ENCODE data around the gene GRM5.

GRM5 gene

DNA sequence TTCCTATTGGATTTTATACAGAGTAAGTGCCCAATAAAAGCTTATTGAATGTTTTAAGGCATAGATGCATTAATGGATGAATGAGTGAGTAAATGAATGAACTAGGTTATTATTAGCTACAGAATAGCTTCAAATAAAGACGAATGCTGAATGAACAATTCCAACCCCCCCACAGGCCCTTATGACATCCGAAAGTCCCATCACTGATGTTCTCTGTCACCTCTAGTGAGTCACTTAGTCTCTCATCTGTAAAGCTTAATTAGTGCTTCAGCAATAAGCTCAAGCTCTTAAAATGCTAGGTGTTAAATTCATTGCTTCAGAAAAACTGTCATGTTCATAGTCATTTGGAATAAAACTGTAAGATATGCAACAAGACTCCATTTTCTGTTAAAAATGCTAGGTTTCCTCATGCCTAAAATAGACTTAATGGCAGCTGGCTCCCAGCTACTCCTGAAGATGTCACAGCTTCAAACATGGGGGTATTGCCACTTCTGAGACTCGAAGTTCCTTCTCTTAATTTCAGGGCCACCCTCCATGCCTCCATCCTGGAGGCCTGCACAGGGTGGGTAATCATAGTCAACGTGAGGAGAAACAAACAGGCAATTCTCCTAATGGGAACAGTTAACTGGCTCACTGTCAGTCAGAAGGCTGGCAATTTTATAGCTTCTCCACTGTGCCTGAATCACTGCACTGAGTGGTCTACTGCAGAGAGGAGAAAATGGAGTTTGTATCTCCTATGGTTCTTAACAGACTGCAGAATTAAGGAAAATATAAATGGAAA lies 373.3 kb downstream of the GRM5 start:
- no peak for DNase-seq

DNA sequence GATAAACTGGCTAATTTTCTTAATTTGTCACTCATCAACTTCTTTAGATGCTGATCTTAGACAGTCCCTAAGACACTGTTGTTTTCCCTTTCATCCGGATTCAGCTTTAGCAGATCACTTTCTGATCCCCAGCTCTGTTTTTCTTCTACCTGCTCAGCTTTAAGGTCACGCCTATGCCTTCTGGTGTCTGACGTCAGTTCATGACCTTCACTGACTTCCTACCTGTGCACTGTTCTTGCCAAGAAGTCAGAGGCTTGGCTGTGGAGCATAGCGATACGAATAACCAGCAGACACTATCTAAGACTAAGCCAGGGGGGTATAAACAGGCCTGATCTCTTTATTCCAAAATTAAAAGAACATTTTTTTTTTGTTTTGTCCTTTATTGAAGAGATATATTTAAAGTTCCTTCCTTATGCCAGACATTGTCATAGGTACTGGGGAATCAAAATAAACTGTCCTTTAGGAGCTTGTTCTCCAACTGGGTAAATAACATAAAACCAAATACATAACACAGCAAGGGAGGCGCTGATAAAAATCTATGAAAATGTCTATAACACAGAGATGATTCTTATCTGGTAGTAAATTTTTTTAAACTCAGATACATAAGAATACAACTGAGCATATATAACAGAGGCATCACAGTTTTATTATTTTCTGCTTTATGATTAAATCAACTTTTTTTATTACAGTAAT lies 376.1 kb downstream of the GRM5 start:
- DNase-seq: no peak

DNA sequence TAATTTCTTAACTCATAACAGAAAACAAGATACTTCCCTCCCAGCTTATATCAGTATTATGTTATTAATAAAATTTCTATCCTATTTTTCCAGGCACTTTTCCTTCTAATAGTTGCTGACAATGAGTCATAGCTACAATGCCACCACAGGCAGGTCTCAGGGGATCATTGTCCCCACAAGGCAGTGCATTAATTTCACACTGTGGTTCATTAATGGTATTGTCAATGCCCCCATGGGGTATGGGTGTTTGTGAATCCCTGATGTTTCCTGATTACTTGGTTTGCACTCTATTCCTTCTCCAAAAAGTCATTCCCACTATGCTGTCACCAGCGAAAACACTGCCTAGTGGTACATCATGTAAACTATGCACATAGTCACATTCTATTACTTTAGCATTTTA lies 382.8 kb downstream of the GRM5 start:
- no peak for DNase-seq

DNA sequence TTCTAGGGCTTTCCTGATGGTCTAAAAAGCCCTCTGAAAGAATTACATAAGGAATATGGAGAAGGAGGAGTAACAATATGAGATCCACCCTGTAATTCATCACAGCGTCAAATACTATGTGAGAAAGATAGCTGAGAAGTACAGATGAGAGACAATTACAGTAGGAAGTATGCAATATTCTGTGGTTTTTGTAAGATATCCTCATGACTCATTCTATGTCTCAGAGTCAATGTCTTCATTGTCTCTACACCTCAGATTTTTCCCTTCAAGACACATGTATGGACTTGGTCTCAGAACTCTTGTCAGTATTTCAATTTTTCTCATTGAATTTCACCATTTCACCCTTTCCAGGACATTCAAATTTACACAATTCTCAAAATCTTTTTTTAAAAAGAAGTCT lies 385.0 kb downstream of the GRM5 start:
- DNase-seq: no peak

DNA sequence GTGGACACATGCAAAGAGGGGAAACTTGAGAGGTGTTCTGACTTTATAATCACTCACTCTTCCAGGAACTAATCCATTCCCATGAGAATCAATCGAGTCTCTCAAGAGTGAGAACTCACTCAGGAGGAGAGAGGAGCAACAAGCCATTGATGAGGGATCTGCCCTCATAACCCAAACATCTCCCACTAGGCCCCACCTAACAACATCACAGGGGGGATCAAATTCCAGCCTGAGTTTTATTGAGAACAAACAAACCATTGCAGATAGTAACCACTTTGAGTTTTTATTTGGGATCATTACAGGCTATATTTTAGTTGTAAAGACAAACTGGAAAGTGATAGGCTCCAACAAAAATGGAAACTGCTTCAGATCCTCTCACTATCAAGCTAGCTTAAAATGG lies 399.4 kb downstream of the GRM5 start:
- DNase-seq: no peak

DNA sequence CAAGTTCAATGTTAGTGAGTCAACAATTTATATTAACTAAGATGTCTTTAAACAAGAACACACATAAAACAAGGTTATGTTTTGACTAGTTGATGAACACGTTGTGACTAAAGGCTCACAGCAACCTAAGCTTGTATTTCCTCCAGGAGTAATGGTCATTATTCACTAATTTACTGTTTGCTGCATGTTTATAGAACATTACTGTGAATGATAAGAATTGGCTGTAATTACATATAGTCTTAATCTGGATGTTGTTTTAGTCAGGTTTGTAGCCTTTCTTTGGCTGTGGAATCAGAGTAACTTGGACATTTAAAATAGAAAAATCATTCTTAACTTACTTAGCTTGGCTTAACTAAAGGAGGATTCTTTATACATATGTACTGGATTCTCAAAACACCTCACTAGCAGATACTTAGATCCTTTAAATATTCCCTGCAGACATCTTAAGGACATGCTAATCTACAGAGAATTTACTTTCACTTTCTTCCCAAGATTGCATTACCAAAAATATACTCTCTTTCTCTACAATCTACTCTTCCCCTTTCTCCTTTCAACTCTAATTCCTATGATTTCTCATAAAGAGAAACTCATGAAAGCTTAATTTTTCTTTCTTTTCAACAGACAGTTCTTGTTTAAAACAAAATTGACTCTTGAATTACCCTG lies 408.6 kb downstream of the GRM5 start:
- DNase-seq: no peak

DNA sequence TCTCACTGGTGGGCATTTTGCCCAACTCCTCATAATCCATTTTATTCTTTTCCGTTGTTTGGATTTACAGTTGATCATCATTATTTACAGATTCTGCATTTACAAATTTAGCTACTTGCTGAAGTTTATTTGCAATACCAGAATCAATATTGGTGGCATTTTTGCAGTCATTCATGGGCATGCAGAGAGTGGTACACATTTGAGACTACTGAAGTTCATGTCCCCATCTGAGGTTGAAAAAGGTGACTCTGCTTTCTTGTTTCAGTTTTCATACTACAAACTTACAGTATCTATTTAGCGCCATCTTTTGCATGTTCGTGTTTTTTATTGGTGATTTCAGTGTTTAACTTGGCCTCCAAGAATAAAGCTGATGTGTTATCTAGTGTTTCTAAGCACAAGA lies 409.5 kb downstream of the GRM5 start:
- no peak for DNase-seq

DNA sequence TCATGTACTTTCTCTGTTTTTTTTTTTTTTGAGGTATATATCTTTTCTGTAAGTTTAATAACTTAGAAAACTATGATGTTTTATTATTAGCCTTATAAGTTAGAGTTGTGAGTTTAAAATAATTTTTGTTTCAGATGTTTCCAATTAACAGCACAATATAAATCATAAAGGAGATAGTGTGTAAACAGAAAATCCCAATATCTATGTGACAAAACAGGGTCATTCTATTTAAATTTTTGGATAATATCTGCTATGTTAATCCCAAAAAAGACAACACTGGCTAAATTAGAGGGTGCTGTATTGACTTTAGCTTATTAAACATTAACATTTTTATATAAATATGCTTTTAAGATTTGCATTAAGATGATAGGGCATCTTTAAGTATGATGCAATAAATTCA lies 410.1 kb downstream of the GRM5 start:
- no peak for DNase-seq

DNA sequence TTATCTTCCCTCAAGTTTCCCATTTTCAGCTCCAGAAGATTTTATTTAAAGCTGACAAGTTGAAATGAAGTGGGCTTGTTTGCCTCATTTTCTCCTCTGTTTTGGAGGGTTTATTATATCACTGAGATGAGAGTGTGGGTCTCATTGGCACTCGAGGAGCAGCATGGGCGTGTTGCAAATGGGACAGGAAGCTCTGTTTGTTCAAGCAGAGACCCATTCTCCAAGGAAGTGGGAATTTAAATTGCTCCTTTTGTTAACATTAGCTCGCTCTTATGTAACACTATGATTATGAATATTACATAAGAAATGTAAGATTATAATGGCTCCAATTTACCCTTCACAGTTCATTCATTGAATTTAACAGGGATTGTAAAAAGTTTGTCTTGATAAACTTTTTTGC lies 410.6 kb downstream of the GRM5 start:
- no peak for DNase-seq

DNA sequence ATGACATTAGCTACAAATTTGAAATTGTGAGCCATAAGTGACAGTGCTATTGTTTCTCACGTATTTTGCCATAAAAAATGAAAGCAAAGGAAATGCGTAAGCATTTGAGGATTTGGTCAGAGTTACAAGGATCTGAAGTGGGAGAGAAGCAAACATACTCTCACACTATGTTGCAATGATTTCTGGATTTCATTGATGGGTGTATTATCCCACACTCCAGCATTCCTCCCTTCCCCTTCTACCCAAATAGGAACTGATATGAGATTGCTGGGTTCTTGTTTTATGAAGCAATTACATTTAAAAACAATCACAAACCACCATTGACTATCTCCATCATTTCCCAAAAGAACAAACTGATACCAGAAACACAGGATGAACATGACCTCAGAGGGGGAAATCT lies 414.2 kb downstream of the GRM5 start:
- no peak for DNase-seq

DNA sequence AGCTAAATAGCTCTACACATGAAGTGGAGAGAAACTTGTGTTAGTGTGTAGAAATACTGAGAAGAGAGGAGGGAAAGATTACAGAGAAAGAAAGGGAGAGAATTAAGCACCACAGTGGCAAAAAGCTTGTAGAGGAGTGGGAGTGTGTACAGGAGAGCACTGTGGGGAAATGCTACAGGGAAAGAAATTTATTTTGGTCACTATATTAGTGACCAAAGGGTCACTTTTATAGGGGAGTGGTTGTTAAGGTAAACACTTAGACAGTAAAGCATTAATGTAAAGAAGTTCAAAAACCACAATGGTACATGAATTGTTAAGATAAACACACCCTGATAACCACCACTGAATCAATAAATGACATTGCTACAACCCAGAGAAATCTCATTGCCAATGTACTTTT lies 421.1 kb downstream of the GRM5 start:
- DNase-seq: no peak

DNA sequence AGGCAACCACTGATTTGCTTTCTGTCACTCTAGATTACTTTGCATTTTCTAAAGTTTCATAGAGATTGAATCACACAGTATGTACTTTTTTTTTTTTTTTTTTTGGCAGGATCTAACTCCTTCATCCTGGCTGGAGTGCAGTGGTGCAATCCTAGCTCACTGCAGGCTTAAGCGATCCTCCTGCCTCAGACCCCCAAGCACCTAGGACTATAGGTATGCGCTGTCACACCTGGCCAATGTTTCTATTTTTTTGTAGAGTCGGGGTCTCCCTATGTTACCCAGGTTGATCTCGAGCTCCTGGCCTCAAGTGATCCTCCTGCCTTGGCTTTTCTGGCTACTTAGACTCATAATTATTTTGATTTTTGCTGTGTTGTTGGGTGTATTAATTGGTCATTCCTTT lies 433.6 kb downstream of the GRM5 start:
- DNase-seq: no peak

DNA sequence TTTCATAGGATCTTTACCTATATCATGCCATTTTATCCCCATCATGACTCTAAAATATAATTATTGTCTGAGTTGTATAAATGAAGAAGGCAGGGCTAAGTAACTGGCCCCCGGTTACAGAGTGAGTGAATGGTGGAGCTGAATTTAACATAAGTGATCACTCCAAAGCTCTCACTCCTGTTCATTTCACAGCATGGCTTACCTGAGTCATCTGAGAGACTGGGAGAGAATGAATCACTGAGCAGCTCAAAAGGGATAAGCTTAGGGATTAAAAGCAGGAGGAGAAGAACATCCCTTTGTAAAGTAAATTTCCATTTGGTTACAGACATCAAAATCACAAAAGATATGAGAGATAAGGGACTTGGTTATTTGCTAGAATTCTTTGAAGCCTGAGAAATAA lies 434.3 kb downstream of the GRM5 start:
- DNase-seq: no peak

DNA sequence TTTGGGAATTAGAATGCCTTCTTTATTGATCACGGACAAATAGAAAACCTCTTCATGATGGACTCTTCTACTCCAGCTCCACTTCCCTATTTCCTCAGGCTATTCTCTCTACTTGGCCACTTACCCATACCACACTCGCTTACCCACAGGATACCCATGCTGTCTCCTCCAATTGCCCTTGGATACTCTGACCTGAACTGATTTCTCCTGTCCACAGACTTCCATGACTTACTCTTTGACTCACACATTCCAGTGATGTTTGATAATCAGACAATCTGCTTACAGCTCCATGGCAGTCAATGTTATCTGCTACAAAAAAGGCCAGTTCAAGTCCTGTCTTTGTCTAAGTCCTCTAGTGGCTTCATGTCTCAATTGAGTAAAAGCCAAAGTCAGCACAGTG lies 436.3 kb downstream of the GRM5 start:
- no peak for DNase-seq

DNA sequence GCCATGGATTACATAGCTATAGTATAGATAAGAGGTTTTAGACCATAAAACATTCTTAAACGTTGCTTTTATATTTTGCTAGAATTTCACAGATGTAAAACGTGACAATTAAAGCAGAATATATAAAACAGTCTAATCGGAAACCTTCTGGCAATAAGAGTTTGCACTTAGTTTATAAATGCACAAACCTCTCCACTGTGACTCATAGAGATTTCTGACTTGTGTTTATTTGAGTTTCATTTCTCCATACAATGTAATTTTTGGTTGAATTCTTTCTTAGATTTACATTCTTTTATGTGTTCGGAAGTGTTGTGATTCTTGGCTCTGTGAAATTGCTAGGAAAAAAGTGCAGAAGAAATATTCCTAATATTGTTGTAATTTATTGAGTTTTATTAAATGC lies 439.6 kb downstream of the GRM5 start:
- no peak for DNase-seq

DNA sequence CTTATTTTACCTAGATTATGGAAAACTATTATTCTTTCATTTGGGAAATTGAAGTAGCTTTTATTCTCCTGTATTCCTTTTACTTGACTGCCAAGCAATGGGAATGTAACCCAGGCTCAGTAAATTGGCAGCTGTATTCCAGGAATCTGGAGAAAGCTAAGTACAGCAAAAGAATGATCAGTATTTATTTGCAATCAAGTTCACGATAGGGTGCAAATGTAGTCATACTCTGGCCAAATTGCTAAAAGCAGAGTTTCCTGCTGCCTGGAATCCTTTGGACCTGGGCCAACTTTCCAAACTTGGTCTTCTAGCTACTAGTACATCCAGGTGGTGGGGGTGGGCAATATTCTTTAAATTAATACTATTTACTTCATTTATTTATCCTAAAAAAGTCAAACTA lies 442.3 kb downstream of the GRM5 start:
- no peak for DNase-seq

DNA sequence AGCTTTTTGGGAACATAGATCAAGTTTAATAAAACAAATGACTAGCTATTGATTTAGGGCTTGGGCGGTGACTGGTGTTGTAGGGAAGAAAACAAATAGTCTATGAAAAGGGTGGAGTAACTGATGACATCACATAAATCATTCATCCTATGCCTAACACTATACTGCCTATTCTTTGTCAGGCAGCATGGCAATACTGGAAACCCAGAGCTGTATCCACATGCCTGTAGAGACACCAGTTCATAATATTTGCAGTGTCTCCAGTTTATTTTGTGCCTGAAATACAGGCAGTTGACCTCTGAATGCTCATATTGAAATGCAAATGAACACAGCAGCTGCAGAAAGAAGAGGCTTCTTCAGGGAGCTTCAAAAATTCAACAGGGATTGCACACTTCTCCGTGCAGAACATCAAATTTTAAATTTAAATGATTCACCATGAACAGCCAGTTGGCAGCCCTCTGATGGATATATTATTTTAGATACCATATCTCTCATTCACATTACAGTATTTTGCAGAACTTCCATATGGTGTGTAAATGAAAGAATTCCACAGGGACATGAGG lies 445.1 kb downstream of the GRM5 start:
- DNase-seq: no peak

DNA sequence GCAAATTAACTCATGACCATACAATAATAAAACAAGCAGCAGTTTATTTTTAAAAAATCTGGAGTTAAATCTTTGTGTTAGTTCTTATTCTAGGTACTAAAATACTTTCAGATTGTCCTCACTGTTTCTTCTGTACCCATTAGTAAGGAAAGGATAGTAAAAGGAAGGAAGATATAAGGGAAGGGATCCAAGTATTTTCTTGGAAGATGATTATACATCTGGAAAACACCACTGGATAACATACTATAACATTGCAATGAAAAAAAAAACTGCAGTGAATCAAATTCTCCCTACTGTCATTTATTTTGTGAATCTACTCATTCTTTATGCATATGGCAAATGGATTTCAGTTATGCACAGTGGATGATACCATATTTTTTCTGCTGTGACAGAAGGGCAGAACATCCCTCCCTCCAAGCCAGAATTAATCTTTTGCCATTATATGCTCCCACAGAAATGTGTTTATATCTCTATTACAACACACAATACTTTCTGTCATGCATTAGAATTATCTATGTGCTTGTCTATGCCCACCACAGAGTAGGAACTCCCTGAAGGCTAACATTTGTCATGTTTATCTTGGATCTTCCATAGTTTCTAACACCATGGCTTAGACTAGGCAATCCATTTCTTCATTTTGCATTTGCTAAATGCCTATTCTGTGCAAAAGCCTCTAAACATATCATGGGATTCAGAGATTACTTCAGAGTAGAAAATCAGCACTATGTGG lies 446.0 kb downstream of the GRM5 start:
- no peak for DNase-seq

DNA sequence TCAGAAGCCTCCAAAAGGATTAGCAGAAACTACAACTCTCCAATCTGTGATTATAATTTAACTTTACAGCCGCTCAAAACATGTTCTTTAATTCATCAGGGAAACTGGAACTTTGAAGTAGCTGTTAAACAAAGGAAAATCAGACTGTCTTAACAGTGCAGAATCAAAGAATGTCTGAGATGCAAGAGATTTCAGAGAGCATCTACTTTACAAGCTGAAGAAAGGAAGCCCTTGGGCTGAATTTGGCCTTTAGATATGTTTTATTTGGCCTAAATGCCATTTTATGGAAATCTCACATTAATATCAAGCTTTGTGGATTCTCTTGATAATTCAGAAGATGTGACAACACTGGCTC lies 446.7 kb downstream of the GRM5 start:
- no peak for DNase-seq

DNA sequence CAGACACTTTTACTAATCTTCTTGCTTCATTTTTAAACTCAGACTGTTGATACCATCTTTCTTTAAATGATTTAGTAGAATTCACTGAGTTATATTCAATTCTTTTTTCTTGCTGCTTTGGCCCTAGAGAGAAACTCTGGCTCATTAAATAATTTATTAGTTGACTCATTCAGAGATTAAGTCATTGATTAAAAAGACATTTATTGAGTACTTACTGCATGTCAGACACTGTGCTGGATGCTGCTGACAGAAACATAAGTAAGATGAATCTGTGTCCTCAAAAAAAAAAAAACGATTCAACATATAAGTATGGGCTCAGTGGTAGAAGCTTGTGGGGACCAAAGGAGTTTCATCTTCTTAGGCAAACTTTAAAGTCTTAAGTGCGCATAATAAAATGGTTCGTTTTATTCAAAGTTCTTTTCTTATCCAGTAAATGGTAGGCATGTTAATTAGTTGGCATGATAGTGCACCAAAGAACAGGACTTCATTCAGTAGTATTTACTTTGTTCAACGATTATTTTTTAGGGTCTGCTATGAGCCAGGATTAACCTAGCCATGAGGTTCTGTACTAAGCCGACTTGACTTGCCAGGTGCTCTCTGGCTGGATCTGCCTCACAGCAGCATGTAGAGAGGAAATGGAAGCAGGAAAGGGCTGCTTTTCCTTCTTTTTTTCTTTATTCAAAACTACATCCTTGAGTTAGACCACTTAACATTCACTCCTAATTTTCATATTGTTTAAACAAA lies 447.3 kb downstream of the GRM5 start:
- no peak for DNase-seq

DNA sequence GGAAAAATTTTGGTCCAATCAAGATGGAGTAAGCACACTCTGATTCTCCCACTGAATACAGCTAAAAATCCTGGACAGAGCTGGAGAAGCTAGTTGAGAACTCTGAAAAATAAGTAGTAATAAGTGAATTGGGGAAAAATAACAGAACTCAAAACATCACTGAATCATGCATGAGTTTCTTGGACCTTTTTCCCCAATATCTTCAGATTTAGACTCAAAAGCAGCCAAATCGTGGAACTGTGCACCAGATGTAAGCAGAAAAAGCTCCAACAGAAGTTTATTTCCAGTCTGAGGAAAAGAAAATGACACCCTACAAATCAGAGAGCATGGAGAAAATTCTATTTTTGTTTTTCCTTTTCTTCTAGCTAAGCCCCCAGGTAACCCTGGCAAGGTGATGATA lies 448.6 kb downstream of the GRM5 start:
- DNase-seq: no peak

DNA sequence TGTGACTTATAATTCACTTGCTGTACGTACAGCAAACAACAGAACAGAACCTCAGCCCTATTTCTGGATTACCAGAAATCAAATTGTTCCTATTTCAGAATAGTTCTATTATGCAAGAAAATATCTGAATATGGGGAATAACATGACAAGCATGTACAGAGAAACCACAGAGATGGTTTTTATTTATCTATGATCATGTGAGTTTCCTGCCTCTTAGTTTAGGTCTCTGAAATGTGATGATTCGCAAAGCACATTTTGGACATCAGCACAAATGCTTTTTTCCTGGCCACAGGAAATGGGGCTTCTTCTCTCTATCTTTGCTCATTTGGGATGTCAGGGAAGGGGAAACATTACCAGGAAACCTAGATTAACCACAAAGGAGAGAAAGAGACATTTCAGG lies 461.5 kb downstream of the GRM5 start:
- no peak for DNase-seq

All from hippocampal formation (tissue), 2 donors.